Liver (tissue), 3 donors: ENCODE data around the gene DNAAF5.

ENCODE experiments used
- GABPA ChIP-seq, 2 donors: IDR thresholded peaks in 1 of 2; conservative IDR thresholded peaks in 1 of 2; 2 replicates each; pipeline ENCODE4 v1.6.1; 2016; ENCODE audit warnings: antibody characterized with exemption in 2 of 2, mild to moderate bottlenecking in 1 of 2, moderate library complexity in 1 of 2
- HNF4G ChIP-seq: IDR thresholded peaks from 2 replicates; pipeline ENCODE4 v1.6.1; 2016; ENCODE audit warnings: antibody characterized with exemption
- RAD21 ChIP-seq, 2 donors: IDR thresholded peaks; 2 replicates each; pipeline ENCODE4 v1.6.1; 2016; ENCODE audit warnings: antibody characterized with exemption in 2 of 2, mild to moderate bottlenecking in 2 of 2
- YY1 ChIP-seq: IDR thresholded peaks from 2 replicates; pipeline ENCODE4 v1.6.1; 2016; ENCODE audit warnings: antibody characterized with exemption, mild to moderate bottlenecking
- TF ChIP-seq, protein P1 (sequence below): fragments of 150-350 bp; IDR thresholded peaks from 2 replicates; pipeline ENCODE4 v1.5.1; 2017; ENCODE audit warnings: improper control_type of control experiment, low read depth, low read length; ENCODE audit not compliant: missing input control
- TF ChIP-seq, protein P2 (sequence below): IDR thresholded peaks from 2 replicates; pipeline ENCODE4 v1.6.1; 2016; ENCODE audit warnings: antibody characterized with exemption, mild to moderate bottlenecking
- donor health status: healthy.
- donor health status: healthy.

DNA sequence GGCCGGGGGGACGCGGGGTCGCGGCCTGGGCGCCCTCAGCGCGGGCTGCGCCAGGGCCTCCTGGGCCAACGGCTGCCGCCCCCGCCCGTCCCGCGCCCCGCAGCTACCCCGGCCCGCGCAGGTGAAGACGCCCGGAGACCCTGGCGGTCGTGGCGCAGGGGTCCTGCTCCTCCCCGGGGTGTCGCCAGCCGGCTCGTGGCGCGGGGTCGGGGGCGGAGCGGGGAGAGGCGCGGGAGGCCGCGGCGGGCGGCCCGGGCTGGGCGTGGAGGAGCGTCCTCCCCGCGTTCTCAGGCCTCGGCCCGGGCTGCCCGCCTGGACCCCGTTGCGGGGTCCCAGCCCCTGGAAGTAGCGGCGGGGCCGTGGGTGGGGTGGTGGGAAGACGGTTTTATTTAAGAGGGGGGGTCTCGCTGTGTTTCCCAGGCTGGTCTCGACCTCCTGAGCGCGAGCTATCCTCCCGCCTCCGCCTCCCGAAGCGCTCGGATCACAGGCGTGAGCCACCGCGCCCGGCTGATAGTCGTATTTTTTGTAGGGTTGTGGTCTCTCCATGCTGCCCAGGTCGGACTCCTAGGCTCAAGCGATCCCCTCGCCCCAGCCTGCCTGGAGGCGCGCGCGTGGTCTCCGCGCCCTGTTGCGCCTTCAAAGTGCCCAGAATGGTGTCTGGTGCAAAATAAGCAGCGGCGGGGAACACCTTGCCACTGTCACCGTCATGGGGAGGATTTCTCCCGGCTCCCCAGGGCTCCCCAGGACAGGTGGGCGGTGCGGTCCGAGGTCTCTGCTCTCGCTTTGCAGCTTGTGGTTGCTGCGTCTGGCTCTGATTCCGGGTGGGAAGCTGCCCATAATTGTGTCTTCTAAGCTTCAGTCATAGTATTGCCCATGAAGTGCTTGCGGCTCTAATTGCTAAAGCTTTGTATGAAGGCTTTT lies 90.5 kb downstream of the DNAAF5 start:
- TF ChIP-seq YY1 (no peak), HNF4G (no peak), GABPA (IDR thresholded peaks at IDR 0.05 in 1 of 2, conservative IDR thresholded peaks at IDR 0.05 in 1 of 2) (no peak), RAD21 (IDR thresholded peaks at IDR 0.05) (no peak)
- TF ChIP-seq, protein P1, sequence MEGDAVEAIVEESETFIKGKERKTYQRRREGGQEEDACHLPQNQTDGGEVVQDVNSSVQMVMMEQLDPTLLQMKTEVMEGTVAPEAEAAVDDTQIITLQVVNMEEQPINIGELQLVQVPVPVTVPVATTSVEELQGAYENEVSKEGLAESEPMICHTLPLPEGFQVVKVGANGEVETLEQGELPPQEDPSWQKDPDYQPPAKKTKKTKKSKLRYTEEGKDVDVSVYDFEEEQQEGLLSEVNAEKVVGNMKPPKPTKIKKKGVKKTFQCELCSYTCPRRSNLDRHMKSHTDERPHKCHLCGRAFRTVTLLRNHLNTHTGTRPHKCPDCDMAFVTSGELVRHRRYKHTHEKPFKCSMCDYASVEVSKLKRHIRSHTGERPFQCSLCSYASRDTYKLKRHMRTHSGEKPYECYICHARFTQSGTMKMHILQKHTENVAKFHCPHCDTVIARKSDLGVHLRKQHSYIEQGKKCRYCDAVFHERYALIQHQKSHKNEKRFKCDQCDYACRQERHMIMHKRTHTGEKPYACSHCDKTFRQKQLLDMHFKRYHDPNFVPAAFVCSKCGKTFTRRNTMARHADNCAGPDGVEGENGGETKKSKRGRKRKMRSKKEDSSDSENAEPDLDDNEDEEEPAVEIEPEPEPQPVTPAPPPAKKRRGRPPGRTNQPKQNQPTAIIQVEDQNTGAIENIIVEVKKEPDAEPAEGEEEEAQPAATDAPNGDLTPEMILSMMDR = no peak
- TF ChIP-seq, protein P2, sequence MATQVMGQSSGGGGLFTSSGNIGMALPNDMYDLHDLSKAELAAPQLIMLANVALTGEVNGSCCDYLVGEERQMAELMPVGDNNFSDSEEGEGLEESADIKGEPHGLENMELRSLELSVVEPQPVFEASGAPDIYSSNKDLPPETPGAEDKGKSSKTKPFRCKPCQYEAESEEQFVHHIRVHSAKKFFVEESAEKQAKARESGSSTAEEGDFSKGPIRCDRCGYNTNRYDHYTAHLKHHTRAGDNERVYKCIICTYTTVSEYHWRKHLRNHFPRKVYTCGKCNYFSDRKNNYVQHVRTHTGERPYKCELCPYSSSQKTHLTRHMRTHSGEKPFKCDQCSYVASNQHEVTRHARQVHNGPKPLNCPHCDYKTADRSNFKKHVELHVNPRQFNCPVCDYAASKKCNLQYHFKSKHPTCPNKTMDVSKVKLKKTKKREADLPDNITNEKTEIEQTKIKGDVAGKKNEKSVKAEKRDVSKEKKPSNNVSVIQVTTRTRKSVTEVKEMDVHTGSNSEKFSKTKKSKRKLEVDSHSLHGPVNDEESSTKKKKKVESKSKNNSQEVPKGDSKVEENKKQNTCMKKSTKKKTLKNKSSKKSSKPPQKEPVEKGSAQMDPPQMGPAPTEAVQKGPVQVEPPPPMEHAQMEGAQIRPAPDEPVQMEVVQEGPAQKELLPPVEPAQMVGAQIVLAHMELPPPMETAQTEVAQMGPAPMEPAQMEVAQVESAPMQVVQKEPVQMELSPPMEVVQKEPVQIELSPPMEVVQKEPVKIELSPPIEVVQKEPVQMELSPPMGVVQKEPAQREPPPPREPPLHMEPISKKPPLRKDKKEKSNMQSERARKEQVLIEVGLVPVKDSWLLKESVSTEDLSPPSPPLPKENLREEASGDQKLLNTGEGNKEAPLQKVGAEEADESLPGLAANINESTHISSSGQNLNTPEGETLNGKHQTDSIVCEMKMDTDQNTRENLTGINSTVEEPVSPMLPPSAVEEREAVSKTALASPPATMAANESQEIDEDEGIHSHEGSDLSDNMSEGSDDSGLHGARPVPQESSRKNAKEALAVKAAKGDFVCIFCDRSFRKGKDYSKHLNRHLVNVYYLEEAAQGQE = no peak
